HL-60/S4 (cell line): ENCODE measurements around the gene PSMG4.

Source experiments
- in situ Hi-C: fragments of 300-500 bp; cut with MboI; formaldehyde crosslinking; loops from 2 replicates; pipeline ENCODE4 v1.14.3; 2022; ENCODE audit warnings: low sequenced_read_pairs

The PSMG4 gene, protein sequence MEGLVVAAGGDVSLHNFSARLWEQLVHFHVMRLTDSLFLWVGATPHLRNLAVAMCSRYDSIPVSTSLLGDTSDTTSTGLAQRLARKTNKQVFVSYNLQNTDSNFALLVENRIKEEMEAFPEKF

GRCh38 chr6:3258720-3259490, at the start of gene PSMG4:
PSMG4 (plus strand) TSS chr6:3258947; CDS start chr6:3259023, 76 bp downstream.
- in situ Hi-C loops = loop anchor here (10.0 to 25.0 kb wide), 2 partner anchors 134 to 272 kb away; partner anchors contain the start of gene NQO2

GRCh38 chr6:3209114-3210023, 49.4 kb upstream of the PSMG4 start:
- in situ Hi-C loops = no loop called here

DNA sequence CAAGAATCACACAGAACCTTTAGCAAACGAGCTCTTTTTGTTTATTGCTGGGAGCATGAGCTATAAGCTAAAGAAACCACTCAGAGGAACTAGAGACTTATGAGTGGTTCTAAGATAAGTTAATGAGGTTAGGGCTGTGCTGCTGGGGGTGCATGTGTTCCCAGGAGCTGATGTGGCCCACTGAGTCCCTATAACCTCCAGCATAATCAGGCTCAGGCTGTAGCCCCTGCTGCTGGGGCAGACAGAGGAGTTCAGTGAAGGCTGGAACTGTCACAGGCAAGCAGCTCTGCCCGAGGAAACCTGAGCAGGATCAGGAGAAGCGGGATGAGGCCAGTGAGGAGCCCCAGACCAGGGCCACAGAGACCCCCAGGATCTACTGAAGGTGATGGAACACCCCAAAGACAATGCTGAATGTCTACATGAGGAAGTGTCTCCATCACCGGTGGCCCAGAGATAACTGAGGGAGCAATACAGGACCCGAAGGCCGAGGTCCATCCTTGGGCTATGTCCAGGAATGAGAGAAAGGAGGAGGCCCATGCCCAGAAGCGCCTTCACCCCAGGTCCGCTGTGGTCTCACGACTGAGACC, 48.6 kb upstream of the PSMG4 start:
- in situ Hi-C loops = no loop called here

- in situ Hi-C loops = no loop called here
Observed at GRCh38 chr6:3211681-3212080, 47.1 kb upstream of the PSMG4 start.

- in situ Hi-C loops = no loop called here
Observed at GRCh38 chr6:3212261-3212660, 46.5 kb upstream of the PSMG4 start.

- in situ Hi-C loops = no loop called here
Observed at GRCh38 chr6:3213334-3213695, 45.4 kb upstream of the PSMG4 start.

DNA sequence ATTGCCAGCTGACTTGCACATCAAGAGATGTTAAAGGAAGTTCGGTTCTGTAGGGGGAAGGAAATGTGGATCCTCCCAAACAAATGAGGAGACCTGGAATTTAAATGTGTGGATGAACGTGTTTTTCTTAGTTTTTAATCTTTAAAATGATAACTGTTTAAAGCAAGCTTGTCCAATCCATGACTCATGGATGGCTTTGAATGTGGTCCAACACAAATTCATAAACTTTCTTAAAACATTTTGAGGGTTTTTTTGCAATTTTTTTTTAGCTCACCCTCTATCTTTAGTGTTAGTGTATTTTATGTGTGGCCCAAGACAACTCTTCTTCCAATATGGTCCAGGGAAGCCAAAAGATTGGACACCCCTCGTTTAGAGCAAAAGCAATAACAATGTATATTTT, 43.8 kb upstream of the PSMG4 start:
- in situ Hi-C loops = no loop called here

GRCh38 chr6:3217286-3217685, 41.5 kb upstream of the PSMG4 start:
- in situ Hi-C loops = no loop called here

DNA sequence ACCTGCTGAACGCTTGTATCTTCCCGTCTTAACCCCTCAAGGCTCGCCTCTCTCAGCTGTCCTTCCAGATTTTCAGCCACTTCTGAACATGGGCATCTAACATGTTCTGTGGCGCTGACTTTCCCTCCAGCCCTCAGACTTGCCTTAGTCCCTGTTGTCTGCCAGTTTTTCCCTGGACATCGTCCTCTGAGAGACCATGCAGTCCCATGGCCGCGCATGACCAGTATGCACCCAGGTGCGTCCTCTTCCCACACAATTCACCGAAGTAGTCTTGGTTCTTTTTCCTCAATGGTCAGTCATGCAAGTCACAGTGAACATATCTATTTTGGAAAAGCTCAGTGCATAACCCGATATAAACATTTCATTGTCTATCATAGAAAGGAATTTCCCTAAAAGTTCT, 40.5 kb upstream of the PSMG4 start:
- in situ Hi-C loops = no loop called here

DNA sequence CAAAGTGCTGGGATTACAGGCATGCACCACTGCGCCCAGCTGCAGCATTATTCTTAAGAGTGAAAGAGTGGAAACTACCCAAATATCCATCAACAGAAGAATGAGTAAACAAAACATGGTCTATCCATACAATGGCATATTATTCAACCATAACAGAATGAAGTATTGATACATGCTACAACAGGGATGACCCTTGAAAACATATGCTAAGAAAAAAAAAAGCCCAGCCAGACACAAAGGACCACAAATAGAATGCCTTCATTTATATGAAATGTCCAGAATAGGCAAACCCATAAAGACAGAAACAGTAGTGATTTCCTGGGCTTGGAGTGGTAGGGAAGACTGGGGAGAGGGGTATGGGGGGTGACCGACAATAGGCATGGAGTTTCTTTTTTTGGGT, 38.4 kb upstream of the PSMG4 start:
- in situ Hi-C loops = no loop called here

DNA sequence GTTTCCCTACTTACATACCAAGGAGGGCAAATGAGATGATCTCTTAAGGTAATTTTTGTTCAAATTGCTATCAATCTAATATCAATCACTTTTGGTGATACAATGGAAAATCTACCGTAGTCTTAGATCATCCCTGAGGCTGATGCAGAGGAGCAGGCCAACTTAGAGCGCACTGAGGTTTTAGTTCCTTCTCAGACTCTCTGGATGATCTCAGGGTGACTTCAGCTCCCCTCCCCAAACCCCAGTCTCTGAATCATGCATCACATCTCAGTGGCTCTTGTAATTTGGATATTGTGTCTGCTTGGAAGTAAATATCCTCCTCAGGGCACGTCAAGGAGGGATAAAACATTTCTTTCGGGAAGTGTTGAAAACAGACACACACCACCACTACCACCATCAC, 37.2 kb upstream of the PSMG4 start:
- in situ Hi-C loops = no loop called here

DNA sequence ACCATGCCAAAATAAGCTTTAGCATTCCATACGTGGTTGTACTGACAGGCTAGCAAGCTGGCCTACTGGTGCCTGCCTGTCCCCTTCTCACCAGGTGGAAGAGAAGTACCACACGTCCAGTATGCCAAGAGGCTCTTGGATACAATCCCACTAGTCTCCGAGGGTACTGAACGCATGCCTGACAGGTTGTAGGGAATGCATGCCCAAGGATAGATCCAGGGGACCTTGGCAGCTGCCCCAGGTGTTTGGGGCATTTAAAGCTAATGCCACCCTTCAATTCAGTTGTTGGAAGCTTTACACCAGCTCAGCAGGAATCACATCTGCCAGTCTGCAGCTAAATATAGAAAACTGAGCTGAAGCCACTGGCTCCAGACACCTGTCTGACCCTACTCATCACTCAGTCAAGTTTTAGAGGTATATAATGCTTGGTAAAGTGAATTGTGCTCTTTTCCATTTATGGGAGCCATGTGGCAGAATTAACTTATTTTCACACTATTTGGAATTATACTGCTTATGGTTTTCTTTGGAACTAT, 36.2 kb upstream of the PSMG4 start:
- in situ Hi-C loops = no loop called here

- in situ Hi-C loops = no loop called here
Observed at GRCh38 chr6:3226042-3226441, 32.7 kb upstream of the PSMG4 start.

- in situ Hi-C loops = no loop called here
Observed at GRCh38 chr6:3226481-3227362, 32.0 kb upstream of the PSMG4 start.

DNA sequence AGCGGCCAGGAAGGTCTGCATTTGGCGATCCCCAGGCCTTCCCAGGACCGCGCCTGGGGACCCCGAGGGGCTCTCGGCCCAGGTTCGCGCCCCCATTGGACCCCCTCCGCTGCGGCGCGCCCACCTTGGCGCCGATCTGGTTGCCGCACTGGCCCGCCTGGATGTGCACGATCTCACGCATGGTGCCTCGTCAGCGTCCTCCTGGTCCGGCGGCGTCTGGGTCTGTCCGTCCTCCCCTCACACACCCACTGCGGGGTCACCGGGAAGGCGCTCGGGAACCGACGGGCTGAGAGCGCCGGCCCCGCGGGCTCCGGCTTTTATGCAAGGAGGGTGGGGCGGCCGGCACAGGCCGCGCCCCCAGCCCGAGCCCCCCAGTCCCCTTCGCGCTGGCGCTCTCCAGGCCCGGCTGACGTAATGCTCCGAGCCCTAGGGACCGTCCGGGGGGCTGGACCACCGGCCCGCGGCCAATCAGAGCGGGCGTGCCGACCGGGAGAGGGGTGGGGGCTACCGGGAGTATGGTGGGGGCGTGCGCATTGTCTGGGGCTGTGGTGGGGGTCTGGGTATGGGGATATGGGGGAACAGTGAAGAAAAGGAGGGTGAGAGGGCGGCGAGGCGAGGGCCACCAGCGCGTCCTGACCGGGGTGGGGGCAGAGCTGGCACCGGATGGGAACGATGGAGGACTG, 31.2 kb upstream of the PSMG4 start, which contains the start of gene TUBB2B:
TUBB2B (minus strand) TSS at position 291 of the 683 bp plus-strand sequence; CDS start at position 181, 110 bp downstream.
- in situ Hi-C loops = no loop called here

GRCh38 chr6:3228046-3228671, 30.6 kb upstream of the PSMG4 start:
- in situ Hi-C loops = no loop called here

DNA sequence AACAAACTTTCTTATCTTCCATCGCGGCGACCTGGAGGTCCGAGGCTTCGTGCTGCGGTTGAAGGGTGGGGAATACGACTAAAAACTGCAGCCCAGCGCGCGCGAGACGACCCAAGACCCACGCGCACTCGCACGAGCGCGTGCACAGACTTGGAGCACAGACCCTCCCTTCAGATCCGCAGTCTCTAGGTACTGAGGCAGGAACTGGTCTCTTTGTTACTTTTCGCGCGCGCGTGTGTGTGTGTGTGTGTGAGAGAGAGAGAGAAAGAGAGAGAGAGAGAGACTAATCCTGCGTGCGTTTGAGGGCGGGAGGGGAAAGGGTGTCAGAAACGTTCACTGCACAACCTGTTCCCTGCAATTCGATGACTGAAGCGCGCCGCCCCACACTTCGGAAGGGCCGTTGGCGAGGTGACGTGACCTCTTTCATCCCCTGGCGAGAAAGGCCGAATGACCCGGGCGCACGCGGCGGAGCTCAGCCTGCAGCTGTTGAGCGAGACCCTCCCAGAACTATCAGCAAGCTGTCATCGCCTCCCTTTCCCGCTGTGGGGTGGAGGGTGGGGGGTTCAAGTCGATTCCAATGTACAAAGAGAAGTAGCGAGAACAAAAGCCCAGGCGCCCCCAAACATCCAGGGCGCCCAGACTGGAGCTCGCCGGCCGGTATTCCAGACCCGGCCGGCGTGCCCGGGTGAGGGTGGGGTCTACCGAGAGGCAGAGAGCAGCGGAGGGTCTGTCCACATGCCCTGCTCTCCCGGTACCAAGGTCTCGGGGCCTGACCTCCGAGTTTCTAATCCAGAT, 29.8 kb upstream of the PSMG4 start:
- in situ Hi-C loops = no loop called here

DNA sequence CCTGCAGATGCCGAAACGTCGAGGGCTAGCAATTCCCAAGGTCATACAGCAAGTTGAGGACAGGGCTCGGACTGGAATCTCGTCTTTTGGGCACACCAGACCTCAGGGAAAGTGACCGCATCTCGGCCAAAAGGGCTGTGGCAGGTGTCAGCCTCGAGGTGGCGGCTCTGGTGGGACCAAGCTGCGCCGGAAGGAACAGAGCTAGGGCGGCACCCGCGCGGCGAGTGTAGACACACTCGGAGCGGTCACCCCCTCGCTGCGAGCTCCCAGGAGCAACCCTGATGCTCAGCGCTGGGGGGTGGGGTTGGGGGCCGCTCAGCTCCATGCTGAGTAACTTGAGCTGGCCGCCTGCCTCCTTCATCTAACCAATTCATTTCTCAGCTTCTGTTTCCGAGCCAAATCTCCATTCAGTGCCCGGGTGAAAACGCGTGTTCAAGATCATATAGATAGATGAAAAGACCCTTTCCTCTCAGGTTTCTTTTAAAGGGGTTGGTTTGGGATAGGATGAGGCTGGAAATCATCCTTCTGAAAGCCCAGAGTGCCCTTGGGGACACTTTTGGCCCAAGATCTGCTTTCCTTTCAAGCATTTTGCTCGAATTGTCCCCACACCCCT, 29.1 kb upstream of the PSMG4 start:
- in situ Hi-C loops = no loop called here
